ENCODE results near the gene ZNF622. TPM values are rescaled to one million over a fixed set of nuclear protein-coding genes. Genes with fewer than 3 reads are reported as not detected.
"Not testable (repeated sequence)": the region's sequence is repeated elsewhere in the genome, so short reads cannot be mapped to it uniquely, and the experiment has no call there.

ZNF622 gene
- total RNA-seq, 1 donor from 2014 or later, result 75.5 TPM

GRCh38 chr5:16480821-16481538 is 15.4 kb upstream of the ZNF622 start:
- no peak overlapping the region for H3K27ac ChIP-seq
- no peaks in the 10 kb centered on the region for H3K36me3 ChIP-seq
- TF ChIP-seq, protein P1, sequence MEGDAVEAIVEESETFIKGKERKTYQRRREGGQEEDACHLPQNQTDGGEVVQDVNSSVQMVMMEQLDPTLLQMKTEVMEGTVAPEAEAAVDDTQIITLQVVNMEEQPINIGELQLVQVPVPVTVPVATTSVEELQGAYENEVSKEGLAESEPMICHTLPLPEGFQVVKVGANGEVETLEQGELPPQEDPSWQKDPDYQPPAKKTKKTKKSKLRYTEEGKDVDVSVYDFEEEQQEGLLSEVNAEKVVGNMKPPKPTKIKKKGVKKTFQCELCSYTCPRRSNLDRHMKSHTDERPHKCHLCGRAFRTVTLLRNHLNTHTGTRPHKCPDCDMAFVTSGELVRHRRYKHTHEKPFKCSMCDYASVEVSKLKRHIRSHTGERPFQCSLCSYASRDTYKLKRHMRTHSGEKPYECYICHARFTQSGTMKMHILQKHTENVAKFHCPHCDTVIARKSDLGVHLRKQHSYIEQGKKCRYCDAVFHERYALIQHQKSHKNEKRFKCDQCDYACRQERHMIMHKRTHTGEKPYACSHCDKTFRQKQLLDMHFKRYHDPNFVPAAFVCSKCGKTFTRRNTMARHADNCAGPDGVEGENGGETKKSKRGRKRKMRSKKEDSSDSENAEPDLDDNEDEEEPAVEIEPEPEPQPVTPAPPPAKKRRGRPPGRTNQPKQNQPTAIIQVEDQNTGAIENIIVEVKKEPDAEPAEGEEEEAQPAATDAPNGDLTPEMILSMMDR (IDR thresholded peaks at IDR 0.05), result no peak
- no peak for DNase-seq (ENCODE audit: low spot score in 2 of 2)
- H3K4me3 ChIP-seq, result no peak overlapping the region
- no peaks in the 10 kb centered on the region for H3K4me1 ChIP-seq
- no peaks in the 10 kb centered on the region for H3K9me3 ChIP-seq
- H3K27me3 ChIP-seq, result no peaks in the 10 kb centered on the region
- intact Hi-C loops (cut with DNase I), result no loop called here

GRCh38 chr5:16480144-16480543 is 14.5 kb upstream of the ZNF622 start:
- no peaks in the 10 kb centered on the region for H3K27me3 ChIP-seq
- no peaks in the 10 kb centered on the region for H3K4me1 ChIP-seq
- no peaks in the 10 kb centered on the region for H3K36me3 ChIP-seq
- DNase-seq (ENCODE audit: low spot score in 2 of 2), result no peak
- TF ChIP-seq, protein P1 (IDR thresholded peaks at IDR 0.05), result no peak
- H3K4me3 ChIP-seq, result no peak overlapping the region
- intact Hi-C loops (cut with DNase I), result no loop called here
- H3K9me3 ChIP-seq, result no peaks in the 10 kb centered on the region
- no peak overlapping the region for H3K27ac ChIP-seq

GRCh38 chr5:16477541-16477940 is 11.9 kb upstream of the ZNF622 start:
- Histone ChIP-seq H3K4me3 (no peak overlapping the region), H3K9me3 (no peaks in the 10 kb centered on the region), H3K27ac (no peak overlapping the region), H3K27me3 (no peaks in the 10 kb centered on the region), H3K36me3 (no peaks in the 10 kb centered on the region), H3K4me1 (no peaks in the 10 kb centered on the region)
- intact Hi-C loops (cut with DNase I), result no loop called here
- TF ChIP-seq, protein P1 (IDR thresholded peaks at IDR 0.05), result no peak
- no peak for DNase-seq (ENCODE audit: low spot score in 2 of 2)

- H3K27me3 ChIP-seq; H3K4me1 ChIP-seq; H3K27ac ChIP-seq; DNase-seq (ENCODE audit: low spot score in 2 of 2); H3K36me3 ChIP-seq; H3K4me3 ChIP-seq; intact Hi-C loops (cut with DNase I); H3K9me3 ChIP-seq: not testable (repeated sequence)
Observed at GRCh38 chr5:16476417-16476816, 10.8 kb upstream of the ZNF622 start.

GRCh38 chr5:16471387-16471786 is 5.8 kb upstream of the ZNF622 start:
- no peak overlapping the region for H3K4me3 ChIP-seq
- TF ChIP-seq, protein P1 (IDR thresholded peaks at IDR 0.05), result no peak
- H3K27ac ChIP-seq, result no peak overlapping the region
- no peaks in the 10 kb centered on the region for H3K27me3 ChIP-seq
- DNase-seq (ENCODE audit: low spot score in 2 of 2), result no peak
- intact Hi-C loops (cut with DNase I), result no loop called here
- no peaks in the 10 kb centered on the region for H3K9me3 ChIP-seq
- H3K36me3 ChIP-seq, result no peaks in the 10 kb centered on the region
- peaks cover 0 to 8% of the 10 kb centered on the region in 2 donors for H3K4me1 ChIP-seq

GRCh38 chr5:16467363-16468219 is 2.0 kb upstream of the ZNF622 start:
- Histone ChIP-seq H3K27ac (no peak overlapping the region), H3K4me1 (peaks cover 0 to 21% of the 10 kb centered on the region in 2 donors), H3K9me3 (no peaks in the 10 kb centered on the region), H3K36me3 (peaks cover 7 to 10% of the 10 kb centered on the region in 2 donors), H3K27me3 (no peaks in the 10 kb centered on the region), H3K4me3 (peak overlapping the region in 1 of 2 donors; percentile 73)
- DNase-seq (ENCODE audit: low spot score in 2 of 2), result no peak
- intact Hi-C loops (cut with DNase I), result no loop called here
- TF ChIP-seq, protein P1 (IDR thresholded peaks at IDR 0.05), result no peak

Data from ascending aorta (tissue), 2 donors.